CD14-positive monocyte (primary cell): ENCODE measurements around the gene GNAS. TPM values are rescaled to one million over a fixed set of nuclear protein-coding genes. Genes with fewer than 3 reads are reported as not detected.

ENCODE experiments used
- DNase-seq, 3 donors: peaks; one replicate each; pipeline ENCODE4 v3.0.0-alpha.2; 2011 to 2022
- H2AFZ ChIP-seq: 2 replicates; pipeline ENCODE4 v1.6.0; 2012; ENCODE audit warnings: mild to moderate bottlenecking, low read depth, low read length, inconsistent platforms; ENCODE audit not compliant: insufficient read depth, poor library complexity, severe bottlenecking
- H3K27ac ChIP-seq, 2 donors: 1 replicate in 1 of 2; 2 replicates in 1 of 2; pipeline ENCODE4 v1.5.1; 2012 to 2013; ENCODE audit warnings: low read length in 2 of 2, control low read depth in 1 of 2, inconsistent platforms in 1 of 2, low read depth in 1 of 2, mild to moderate bottlenecking in 1 of 2
- H3K27me3 ChIP-seq, 2 donors: one replicate each; pipeline versions ENCODE4 v1.6.0 to v1.6.1; 2011 to 2013; ENCODE audit warnings: low read length in 2 of 2; ENCODE audit not compliant: control insufficient read depth in 2 of 2, insufficient read depth in 2 of 2
- H3K36me3 ChIP-seq, 2 donors: replicated peaks in 1 of 2; 1 replicate in 1 of 2; 2 replicates in 1 of 2; pipeline versions ENCODE4 v1.5.1 to v1.6.1; 2012 to 2013; ENCODE audit warnings: low read length in 2 of 2, control low read depth in 1 of 2, inconsistent platforms in 1 of 2, mild to moderate bottlenecking in 1 of 2; ENCODE audit not compliant: insufficient read depth in 2 of 2, control insufficient read depth in 1 of 2
- H3K4me1 ChIP-seq, 2 donors: 1 replicate in 1 of 2; 2 replicates in 1 of 2; pipeline versions ENCODE4 v1.5.1 to v1.6.1; 2012 to 2013; ENCODE audit warnings: low read length in 2 of 2, control low read depth in 1 of 2, inconsistent platforms in 1 of 2, mild to moderate bottlenecking in 1 of 2, moderate library complexity in 1 of 2; ENCODE audit not compliant: insufficient read depth in 2 of 2, control insufficient read depth in 1 of 2
- H3K4me2 ChIP-seq: replicated peaks from 2 replicates; pipeline ENCODE3; 2012; ENCODE audit warnings: low read length, moderate library complexity, mild to moderate bottlenecking; ENCODE audit not compliant: poor library complexity, severe bottlenecking; ENCODE audit errors: extremely low read depth
- H3K4me3 ChIP-seq, 3 experiments: fragments of 200-600 bp in 1 of 3; sonication (generic) in 1 of 3; replicated peaks in 1 of 3; 1 replicate in 2 of 3; 2 replicates in 1 of 3; pipeline ENCODE4 v1.5.1; 2011 to 2013; ENCODE audit warnings: low read length in 3 of 3, mild to moderate bottlenecking in 3 of 3, control low read depth in 2 of 3, low read depth in 2 of 3, inconsistent platforms in 1 of 3, moderate library complexity in 1 of 3
- H3K79me2 ChIP-seq: 2 replicates; pipeline ENCODE4 v1.6.0; 2012; ENCODE audit warnings: mild to moderate bottlenecking, control low read depth, inconsistent platforms, low read length, moderate library complexity; ENCODE audit not compliant: insufficient read depth
- H3K9ac ChIP-seq: 2 replicates; pipeline ENCODE4 v1.6.0; 2017; ENCODE audit warnings: low read length, mild to moderate bottlenecking; ENCODE audit not compliant: insufficient read depth, poor library complexity, severe bottlenecking
- H3K9me3 ChIP-seq, 2 donors: replicated peaks in 1 of 2; 1 replicate in 1 of 2; 2 replicates in 1 of 2; pipeline versions ENCODE4 v1.5.1 to v1.6.1; 2012 to 2013; ENCODE audit warnings: low read length in 2 of 2, control low read depth in 1 of 2; ENCODE audit not compliant: control insufficient read depth in 1 of 2, insufficient read depth in 1 of 2
- H4K20me1 ChIP-seq: 2 replicates; pipeline ENCODE4 v1.6.0; 2012; ENCODE audit warnings: mild to moderate bottlenecking, low read length, control low read depth, moderate library complexity; ENCODE audit not compliant: insufficient read depth
- H3K27ac Mint-ChIP-seq, 7 donors: one replicate each; pipeline ENCODE4 v1.8.0; 2020; ENCODE audit warnings: mild to moderate bottlenecking in 7 of 7, mixed read lengths in 7 of 7, moderate library complexity in 6 of 7, inconsistent platforms in 2 of 7
- H3K27me3 Mint-ChIP-seq, 3 donors: one replicate each; pipeline ENCODE4 v1.8.0; 2021 to 2022; ENCODE audit warnings: low read depth in 3 of 3, mild to moderate bottlenecking in 3 of 3, mixed read lengths in 3 of 3, moderate library complexity in 3 of 3, inconsistent platforms in 1 of 3
- H3K36me3 Mint-ChIP-seq, 2 donors: one replicate each; pipeline ENCODE4 v1.8.0; 2020; ENCODE audit warnings: mixed read lengths in 2 of 2, inconsistent platforms in 1 of 2, mild to moderate bottlenecking in 1 of 2
- H3K4me1 Mint-ChIP-seq: one replicate; pipeline ENCODE4 v1.8.0; 2020; ENCODE audit warnings: mild to moderate bottlenecking, mixed read lengths
- H3K4me3 Mint-ChIP-seq, 2 donors: one replicate each; pipeline ENCODE4 v1.8.0; 2020; ENCODE audit warnings: mild to moderate bottlenecking in 2 of 2, mixed read lengths in 2 of 2, moderate library complexity in 1 of 2
- H3K9me3 Mint-ChIP-seq, 7 donors: one replicate each; pipeline ENCODE4 v1.8.0; 2020 to 2022; ENCODE audit warnings: mixed read lengths in 7 of 7, mild to moderate bottlenecking in 6 of 7, moderate library complexity in 6 of 7, inconsistent platforms in 2 of 7
- WGBS: methylation state at CpG from one replicate; pipeline ENCODE4 v1.1.5; 2013; ENCODE audit warnings: missing lambda C conversion rate; ENCODE audit not compliant: insufficient coverage; 5-methylcytosine and 5-hydroxymethylcytosine counted together
- intact Hi-C, 2 donors: fragments of 100-400 bp; cut with micrococcal nuclease; formaldehyde crosslinking; loops; one replicate each; pipeline versions ENCODE4 v1.15.0 to v1.15.1; 2023
- polyA plus RNA-seq, 3 donors: library from polyadenylated mRNA; depleted of rRNA in 1 of 3; unstranded in 2 of 3; stranded (reverse) in 1 of 3; fragments of 300-500 nt in 2 of 3; fragments of >200 nt in 1 of 3; fragmentation: Illumina TruSeq in 2 of 3; gene quantifications; 1 replicate in 2 of 3; 2 replicates in 1 of 3; pipeline ENCODE4 v1.2.3, GENCODE V29; 2012 to 2021
- TF ChIP-seq, protein P1 (sequence below): fragments of 200-600 bp; IDR thresholded peaks from one replicate; pipeline ENCODE4 v1.8.0; 2022; ENCODE audit warnings: antibody characterized with exemption, mild to moderate bottlenecking

GNAS gene
- polyA plus RNA-seq, 3 donors = 109 to 1,105 (median 124) TPM

DNA sequence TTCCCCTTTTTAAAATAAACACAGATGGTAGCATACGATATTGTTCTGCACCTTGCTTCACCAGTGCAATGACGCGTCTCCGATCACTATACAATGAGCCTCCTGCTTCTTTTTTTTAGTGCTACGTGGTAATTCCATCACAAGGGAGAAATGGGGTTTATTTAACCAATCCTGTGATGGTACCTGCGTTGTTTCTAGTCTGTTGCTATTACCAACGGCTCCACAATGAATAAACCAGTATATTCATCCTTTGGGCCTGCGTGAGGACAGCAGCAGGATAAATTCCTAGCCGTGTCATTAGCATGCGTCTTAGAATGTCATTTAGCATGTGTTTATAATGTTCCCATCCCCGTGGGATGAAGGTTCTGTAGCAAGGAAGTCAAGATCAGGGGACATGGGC lies 44.7 kb upstream of the GNAS start:
- Histone ChIP-seq H3K9me3 (no peaks in the 10 kb centered on the region), H3K9ac (no peak overlapping the region), H3K27me3 (peaks cover 0 to 5% of the 10 kb centered on the region in 2 donors), H3K27ac (no peak overlapping the region), H3K79me2 (no peaks in the 10 kb centered on the region), H2AFZ (no peak overlapping the region), H3K4me3 (no peak overlapping the region), H3K4me1 (no peaks in the 10 kb centered on the region), H4K20me1 (no peaks in the 10 kb centered on the region), H3K4me2 (no peak overlapping the region), H3K36me3 (no peaks in the 10 kb centered on the region)
- H3K27me3 Mint-ChIP-seq = peaks cover 8 to 19% (median 12%) of the 10 kb centered on the region in 3 donors
- peaks cover 0 to 2% (median 0%) of the 10 kb centered on the region in 7 donors for H3K9me3 Mint-ChIP-seq
- H3K4me1 Mint-ChIP-seq = no peaks in the 10 kb centered on the region
- H3K4me3 Mint-ChIP-seq = no peak overlapping the region
- no peaks in the 10 kb centered on the region for H3K36me3 Mint-ChIP-seq
- TF ChIP-seq, protein P1, sequence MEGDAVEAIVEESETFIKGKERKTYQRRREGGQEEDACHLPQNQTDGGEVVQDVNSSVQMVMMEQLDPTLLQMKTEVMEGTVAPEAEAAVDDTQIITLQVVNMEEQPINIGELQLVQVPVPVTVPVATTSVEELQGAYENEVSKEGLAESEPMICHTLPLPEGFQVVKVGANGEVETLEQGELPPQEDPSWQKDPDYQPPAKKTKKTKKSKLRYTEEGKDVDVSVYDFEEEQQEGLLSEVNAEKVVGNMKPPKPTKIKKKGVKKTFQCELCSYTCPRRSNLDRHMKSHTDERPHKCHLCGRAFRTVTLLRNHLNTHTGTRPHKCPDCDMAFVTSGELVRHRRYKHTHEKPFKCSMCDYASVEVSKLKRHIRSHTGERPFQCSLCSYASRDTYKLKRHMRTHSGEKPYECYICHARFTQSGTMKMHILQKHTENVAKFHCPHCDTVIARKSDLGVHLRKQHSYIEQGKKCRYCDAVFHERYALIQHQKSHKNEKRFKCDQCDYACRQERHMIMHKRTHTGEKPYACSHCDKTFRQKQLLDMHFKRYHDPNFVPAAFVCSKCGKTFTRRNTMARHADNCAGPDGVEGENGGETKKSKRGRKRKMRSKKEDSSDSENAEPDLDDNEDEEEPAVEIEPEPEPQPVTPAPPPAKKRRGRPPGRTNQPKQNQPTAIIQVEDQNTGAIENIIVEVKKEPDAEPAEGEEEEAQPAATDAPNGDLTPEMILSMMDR = no peak
- WGBS = no CpG with 5 or more reads among the region's 11 CpGs
- no peak overlapping the region for H3K27ac Mint-ChIP-seq
- DNase-seq = no peak
- intact Hi-C loops = no loop called here

- Mint-ChIP-seq H3K27me3 (peaks cover 4 to 17% (median 10%) of the 10 kb centered on the region in 3 donors), H3K4me3 (no peak overlapping the region), H3K27ac (no peak overlapping the region), H3K36me3 (no peaks in the 10 kb centered on the region), H3K9me3 (peaks cover 0 to 4% (median 0%) of the 10 kb centered on the region in 7 donors), H3K4me1 (no peaks in the 10 kb centered on the region)
- Histone ChIP-seq H3K36me3 (no peaks in the 10 kb centered on the region), H3K4me3 (no peak overlapping the region), H3K79me2 (no peaks in the 10 kb centered on the region), H3K27me3 (peaks cover 0 to 3% of the 10 kb centered on the region in 2 donors), H4K20me1 (no peaks in the 10 kb centered on the region), H3K27ac (no peak overlapping the region), H3K4me1 (no peaks in the 10 kb centered on the region), H3K9ac (no peak overlapping the region), H3K9me3 (no peaks in the 10 kb centered on the region), H3K4me2 (no peak overlapping the region), H2AFZ (no peak overlapping the region)
- DNase-seq = no peak
- intact Hi-C loops = no loop called here
- WGBS = 83% methylated on average over 15 of the region's 17 CpGs
- TF ChIP-seq, protein P1 = no peak
These were observed 44.1 kb upstream of the GNAS start for GRCh38 chr20:58808271-58809046.
